Measurements from ENCODE around the gene SPATA16.

The SPATA16 gene

GRCh38 chr3:172989373-172989772, 151.7 kb downstream of the SPATA16 start:
- Histone ChIP-seq H3K4me1 (ENCODE audit: insufficient read depth, insufficient read length) (no peaks in the 10 kb centered on the region), H3K9ac (ENCODE audit: insufficient read length, low read depth) (no peak overlapping the region), H3K4me3 (ENCODE audit: insufficient read length, low read depth) (no peak overlapping the region), H3K9me3 (ENCODE audit: insufficient read depth, low read length) (no peaks in the 10 kb centered on the region), H3K27me3 (ENCODE audit: insufficient read depth, insufficient read length) (no peaks in the 10 kb centered on the region), H3K36me3 (ENCODE audit: insufficient read depth, insufficient read length, low read length) (no peaks in the 10 kb centered on the region)
- no peak for DNase-seq (ENCODE audit: low read depth, low spot score)
- no peak for TF ChIP-seq SUZ12 (IDR thresholded peaks at IDR 0.05; ENCODE audit: extremely low read depth, insufficient read depth, insufficient read length)
- TF ChIP-seq ZNF274 (IDR thresholded peaks at IDR 0.05; ENCODE audit: low read depth, low read length) = no peak
- TF ChIP-seq YY1 (IDR thresholded peaks at IDR 0.05; ENCODE audit: insufficient read depth, insufficient read length) = no peak

- peak; percentile 27 for DNase-seq (ENCODE audit: low read depth, low spot score)
- Histone ChIP-seq H3K36me3 (ENCODE audit: insufficient read depth, insufficient read length, low read length) (no peaks in the 10 kb centered on the region), H3K9me3 (ENCODE audit: insufficient read depth, low read length) (no peaks in the 10 kb centered on the region), H3K27me3 (ENCODE audit: insufficient read depth, insufficient read length) (no peaks in the 10 kb centered on the region), H3K4me3 (ENCODE audit: insufficient read length, low read depth) (no peak overlapping the region), H3K4me1 (ENCODE audit: insufficient read depth, insufficient read length) (no peaks in the 10 kb centered on the region), H3K9ac (ENCODE audit: insufficient read length, low read depth) (no peak overlapping the region)
- TF ChIP-seq SUZ12 (IDR thresholded peaks at IDR 0.05; ENCODE audit: extremely low read depth, insufficient read depth, insufficient read length) (no peak), ZNF274 (IDR thresholded peaks at IDR 0.05; ENCODE audit: low read depth, low read length) (no peak), YY1 (IDR thresholded peaks at IDR 0.05; ENCODE audit: insufficient read depth, insufficient read length) (no peak)
These were observed 153.8 kb downstream of the SPATA16 start for GRCh38 chr3:172987273-172987672.

GRCh38 chr3:172984914-172985313, 156.1 kb downstream of the SPATA16 start:
- H3K4me1 ChIP-seq (ENCODE audit: insufficient read depth, insufficient read length) = no peaks in the 10 kb centered on the region
- H3K9me3 ChIP-seq (ENCODE audit: insufficient read depth, low read length) = no peaks in the 10 kb centered on the region
- H3K36me3 ChIP-seq (ENCODE audit: insufficient read depth, insufficient read length, low read length) = no peaks in the 10 kb centered on the region
- no peak for TF ChIP-seq YY1 (IDR thresholded peaks at IDR 0.05; ENCODE audit: insufficient read depth, insufficient read length)
- no peak for TF ChIP-seq SUZ12 (IDR thresholded peaks at IDR 0.05; ENCODE audit: extremely low read depth, insufficient read depth, insufficient read length)
- TF ChIP-seq ZNF274 (IDR thresholded peaks at IDR 0.05; ENCODE audit: low read depth, low read length) = no peak
- DNase-seq (ENCODE audit: low read depth, low spot score) = no peak
- H3K4me3 ChIP-seq (ENCODE audit: insufficient read length, low read depth) = no peak overlapping the region
- no peak overlapping the region for H3K9ac ChIP-seq (ENCODE audit: insufficient read length, low read depth)
- H3K27me3 ChIP-seq (ENCODE audit: insufficient read depth, insufficient read length) = no peaks in the 10 kb centered on the region

GRCh38 chr3:172982736-172983364, 158.2 kb downstream of the SPATA16 start:
- no peak overlapping the region for H3K4me3 ChIP-seq (ENCODE audit: insufficient read length, low read depth)
- DNase-seq (ENCODE audit: low read depth, low spot score) = no peak
- no peaks in the 10 kb centered on the region for H3K9me3 ChIP-seq (ENCODE audit: insufficient read depth, low read length)
- H3K36me3 ChIP-seq (ENCODE audit: insufficient read depth, insufficient read length, low read length) = no peaks in the 10 kb centered on the region
- H3K4me1 ChIP-seq (ENCODE audit: insufficient read depth, insufficient read length) = no peaks in the 10 kb centered on the region
- H3K27me3 ChIP-seq (ENCODE audit: insufficient read depth, insufficient read length) = no peaks in the 10 kb centered on the region
- no peak overlapping the region for H3K9ac ChIP-seq (ENCODE audit: insufficient read length, low read depth)
- TF ChIP-seq SUZ12 (IDR thresholded peaks at IDR 0.05; ENCODE audit: extremely low read depth, insufficient read depth, insufficient read length) (no peak), YY1 (IDR thresholded peaks at IDR 0.05; ENCODE audit: insufficient read depth, insufficient read length) (no peak), ZNF274 (IDR thresholded peaks at IDR 0.05; ENCODE audit: low read depth, low read length) (no peak)

- no peaks in the 10 kb centered on the region for H3K27me3 ChIP-seq (ENCODE audit: insufficient read depth, insufficient read length)
- no peak overlapping the region for H3K4me3 ChIP-seq (ENCODE audit: insufficient read length, low read depth)
- no peaks in the 10 kb centered on the region for H3K4me1 ChIP-seq (ENCODE audit: insufficient read depth, insufficient read length)
- no peak for DNase-seq (ENCODE audit: low read depth, low spot score)
- H3K9me3 ChIP-seq (ENCODE audit: insufficient read depth, low read length) = no peaks in the 10 kb centered on the region
- no peak for TF ChIP-seq YY1 (IDR thresholded peaks at IDR 0.05; ENCODE audit: insufficient read depth, insufficient read length)
- no peak for TF ChIP-seq SUZ12 (IDR thresholded peaks at IDR 0.05; ENCODE audit: extremely low read depth, insufficient read depth, insufficient read length)
- TF ChIP-seq ZNF274 (IDR thresholded peaks at IDR 0.05; ENCODE audit: low read depth, low read length) = no peak
- no peak overlapping the region for H3K9ac ChIP-seq (ENCODE audit: insufficient read length, low read depth)
- H3K36me3 ChIP-seq (ENCODE audit: insufficient read depth, insufficient read length, low read length) = no peaks in the 10 kb centered on the region
These were observed 159.5 kb downstream of the SPATA16 start for GRCh38 chr3:172981407-172981983.

GRCh38 chr3:172980849-172981248, 160.2 kb downstream of the SPATA16 start:
- Histone ChIP-seq H3K9me3 (ENCODE audit: insufficient read depth, low read length) (no peaks in the 10 kb centered on the region), H3K27me3 (ENCODE audit: insufficient read depth, insufficient read length) (no peaks in the 10 kb centered on the region), H3K9ac (ENCODE audit: insufficient read length, low read depth) (no peak overlapping the region), H3K36me3 (ENCODE audit: insufficient read depth, insufficient read length, low read length) (no peaks in the 10 kb centered on the region), H3K4me3 (ENCODE audit: insufficient read length, low read depth) (no peak overlapping the region), H3K4me1 (ENCODE audit: insufficient read depth, insufficient read length) (no peaks in the 10 kb centered on the region)
- no peak for DNase-seq (ENCODE audit: low read depth, low spot score)
- no peak for TF ChIP-seq SUZ12 (IDR thresholded peaks at IDR 0.05; ENCODE audit: extremely low read depth, insufficient read depth, insufficient read length)
- no peak for TF ChIP-seq ZNF274 (IDR thresholded peaks at IDR 0.05; ENCODE audit: low read depth, low read length)
- TF ChIP-seq YY1 (IDR thresholded peaks at IDR 0.05; ENCODE audit: insufficient read depth, insufficient read length) = no peak

GRCh38 chr3:172977696-172978095, 163.3 kb downstream of the SPATA16 start:
- H3K4me3 ChIP-seq (ENCODE audit: insufficient read length, low read depth) = no peak overlapping the region
- H3K36me3 ChIP-seq (ENCODE audit: insufficient read depth, insufficient read length, low read length) = no peaks in the 10 kb centered on the region
- H3K9ac ChIP-seq (ENCODE audit: insufficient read length, low read depth) = no peak overlapping the region
- H3K27me3 ChIP-seq (ENCODE audit: insufficient read depth, insufficient read length) = no peaks in the 10 kb centered on the region
- no peaks in the 10 kb centered on the region for H3K9me3 ChIP-seq (ENCODE audit: insufficient read depth, low read length)
- no peaks in the 10 kb centered on the region for H3K4me1 ChIP-seq (ENCODE audit: insufficient read depth, insufficient read length)
- no peak for TF ChIP-seq YY1 (IDR thresholded peaks at IDR 0.05; ENCODE audit: insufficient read depth, insufficient read length)
- TF ChIP-seq SUZ12 (IDR thresholded peaks at IDR 0.05; ENCODE audit: extremely low read depth, insufficient read depth, insufficient read length) = no peak
- no peak for TF ChIP-seq ZNF274 (IDR thresholded peaks at IDR 0.05; ENCODE audit: low read depth, low read length)
- no peak for DNase-seq (ENCODE audit: low read depth, low spot score)

Data from NT2/D1 (cell line).